DND-41 (cell line): Measurements from ENCODE around the gene KAT6B.

Experiments used
- CTCF ChIP-seq: IDR thresholded peaks from 2 replicates; pipeline ENCODE4 v1.5.1; 2012; ENCODE audit warnings: borderline replicate concordance, low read length, moderate library complexity, mild to moderate bottlenecking; ENCODE audit not compliant: poor library complexity, severe bottlenecking; ENCODE audit errors: extremely low read depth
- EZH2 ChIP-seq: IDR thresholded peaks from 3 replicates; pipeline ENCODE4 v1.6.1; 2012; ENCODE audit warnings: borderline replicate concordance, low read depth, mild to moderate bottlenecking, moderate library complexity, low read length, inconsistent platforms; ENCODE audit not compliant: severe bottlenecking

- TF ChIP-seq CTCF (no peak), EZH2 (no peak)
These were observed 175.4 kb downstream of the KAT6B start for GRCh38 chr10:75001715-75002350.
